GM19023 (cell line): ENCODE data around the gene ATP5PD.

Source experiments
- ATAC-seq: cut with Tn5 transposase; IDR thresholded peaks from one replicate; pipeline ENCODE4 v1.9.1; 2021; ENCODE audit warnings: mild to moderate bottlenecking, moderate library complexity; ENCODE audit not compliant: unreplicated experiment

Gene ATP5PD

DNA sequence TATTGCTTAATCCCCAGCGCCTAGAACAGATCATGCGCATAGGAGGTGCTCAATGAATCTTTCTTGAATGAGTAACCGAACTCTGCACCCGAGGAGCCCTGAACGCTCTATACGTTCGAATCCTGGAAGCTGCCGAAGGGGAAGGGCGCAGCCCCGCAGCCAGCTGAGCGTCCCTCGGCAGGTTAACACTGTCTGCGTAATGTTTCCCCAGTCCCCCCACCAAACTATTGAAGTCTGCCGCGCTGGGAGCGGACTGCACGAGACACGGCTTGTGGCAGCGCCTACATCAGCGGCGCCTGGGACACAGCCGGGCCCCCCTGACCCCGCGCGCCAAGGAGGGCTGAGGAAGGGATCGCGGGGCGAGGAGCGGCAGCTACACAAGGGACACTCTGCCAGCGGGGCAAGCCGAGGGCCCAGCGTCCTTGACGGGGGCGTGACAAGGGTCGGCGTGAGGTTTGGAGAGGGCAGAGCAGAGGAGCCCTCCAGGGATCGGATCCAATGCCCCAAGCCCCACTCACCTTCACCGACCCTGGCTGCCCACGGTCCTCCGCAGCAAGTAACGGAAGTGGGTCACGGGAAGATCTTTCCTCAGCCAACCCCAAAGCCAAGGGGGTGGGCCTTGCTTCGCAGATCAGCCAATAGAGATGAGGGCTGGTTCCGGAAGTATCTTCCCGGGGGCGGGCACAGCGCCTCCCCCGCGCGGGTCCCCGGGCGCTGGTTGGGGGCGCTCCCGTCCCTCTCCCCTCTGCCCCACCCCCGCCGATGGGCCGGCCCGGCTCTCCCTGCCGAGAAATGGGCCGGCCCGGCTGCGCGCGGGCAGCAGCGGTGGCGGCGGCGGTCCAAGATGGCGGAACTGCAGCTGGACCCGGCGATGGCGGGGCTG, at the start of gene ATP5PD, which contains the start of gene KCTD2:
Gene ATP5PD (minus strand): TSS at position 563 of the 883 bp plus-strand sequence. CDS start 4,319 bp downstream, outside the sequence.
Gene KCTD2 (plus strand): TSS at position 819 of the 883 bp plus-strand sequence. CDS start 26 bp downstream, at position 845.
- ATAC-seq: peak; percentile 91

DNA sequence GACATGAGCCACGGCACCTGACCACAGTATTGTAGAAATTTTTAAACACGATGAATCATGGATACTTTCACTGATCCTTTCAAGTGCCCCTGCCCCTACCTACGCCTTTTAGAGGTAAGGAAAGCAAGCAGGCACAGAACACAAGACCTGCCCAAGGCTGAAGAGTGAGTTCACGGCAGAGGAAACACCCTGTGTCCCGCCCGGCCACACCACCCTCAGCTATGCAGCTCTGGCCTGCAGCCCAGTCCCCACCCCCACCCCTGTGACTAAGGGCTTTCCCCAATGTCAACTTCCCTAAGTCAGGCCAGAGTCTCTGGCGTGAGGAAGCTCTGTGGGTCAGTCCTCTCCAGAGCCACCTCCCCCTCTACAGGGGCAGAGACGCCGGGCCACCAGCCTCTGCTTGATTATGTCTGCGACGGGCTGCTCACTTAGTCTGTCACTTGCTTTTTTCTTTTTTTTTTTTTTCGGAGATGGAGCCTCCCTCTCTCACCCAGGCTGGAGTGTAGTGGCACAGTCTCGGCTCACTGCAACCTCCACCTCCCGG, 49.4 kb upstream of the ATP5PD start:
- ATAC-seq: no peak

DNA sequence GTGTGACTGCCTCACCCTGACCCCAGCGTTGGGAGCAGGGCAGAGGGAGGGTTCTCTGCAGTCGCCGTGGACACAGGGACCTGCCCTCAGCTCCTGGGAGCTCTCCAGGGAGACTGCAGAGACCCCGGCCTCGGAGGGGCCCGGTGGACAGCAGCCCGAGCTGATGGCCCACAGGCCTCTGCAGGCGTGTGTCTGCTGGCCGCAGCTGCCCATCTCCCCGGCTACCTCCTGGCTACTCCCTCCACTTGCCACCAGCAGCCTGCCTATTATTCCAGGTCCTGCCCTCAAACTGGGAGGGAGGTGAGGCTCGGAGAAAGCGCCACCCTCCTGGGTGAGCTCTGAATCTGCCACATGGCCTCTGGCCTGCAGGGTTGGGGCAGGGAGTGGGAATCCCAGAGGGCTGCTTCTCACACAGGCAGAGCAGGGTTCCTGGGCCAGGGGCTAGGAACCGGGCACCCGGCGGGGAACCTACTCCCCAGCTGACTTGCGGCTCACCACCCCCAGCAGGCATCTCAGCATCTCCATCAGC, 48.2 kb upstream of the ATP5PD start:
- no peak for ATAC-seq

DNA sequence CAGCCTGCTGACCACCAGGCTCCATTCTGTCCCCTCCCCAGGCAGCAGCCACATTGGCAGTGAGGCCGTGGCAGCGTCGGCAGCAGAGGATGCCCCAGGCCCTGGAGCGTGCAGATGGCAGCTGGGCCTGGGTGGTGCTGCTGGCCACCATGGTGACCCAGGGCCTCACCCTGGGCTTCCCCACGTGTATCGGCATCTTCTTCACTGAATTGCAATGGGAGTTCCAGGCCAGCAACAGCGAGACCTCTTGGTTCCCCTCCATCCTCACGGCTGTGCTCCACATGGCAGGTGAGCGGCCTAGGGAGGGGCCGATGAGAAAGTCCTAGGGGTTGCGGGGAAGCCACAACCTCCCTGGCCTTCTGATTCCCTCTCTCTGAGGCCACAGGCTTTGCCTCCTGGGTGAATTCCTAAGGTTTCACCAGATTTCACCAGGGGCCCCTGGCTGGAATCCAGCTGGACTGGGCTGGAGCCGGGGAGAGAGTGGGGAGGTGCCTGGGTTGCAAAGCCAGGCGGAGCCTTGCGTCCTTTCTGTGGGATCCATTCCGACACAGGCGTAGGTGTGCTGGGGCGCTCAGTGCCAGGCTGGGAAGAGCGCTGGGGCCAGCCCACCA, 46.9 kb upstream of the ATP5PD start:
- ATAC-seq: no peak

DNA sequence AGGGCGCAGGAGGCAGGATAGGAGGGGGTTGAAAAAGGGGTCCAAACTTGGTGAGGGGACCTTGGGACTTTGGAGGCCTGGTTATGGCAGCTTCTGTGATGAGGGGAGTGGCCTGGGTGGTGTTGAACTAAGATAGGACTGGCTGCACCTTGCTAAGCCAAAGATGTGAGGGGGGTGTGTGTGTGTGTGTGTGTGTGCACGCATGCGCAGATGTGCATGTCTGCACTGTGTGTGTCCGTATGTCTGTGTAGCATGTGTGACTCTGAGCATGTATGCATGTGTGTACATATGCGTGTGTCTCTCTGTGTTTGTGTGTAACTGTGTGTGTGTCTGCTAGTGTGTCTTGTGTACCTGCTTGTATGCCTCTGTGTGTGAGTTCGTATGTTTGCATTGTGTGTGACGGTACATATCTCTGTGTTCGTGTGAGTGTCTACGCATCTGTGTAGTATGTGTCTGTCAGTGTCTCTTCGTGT, 45.1 kb upstream of the ATP5PD start:
- ATAC-seq: no peak

DNA sequence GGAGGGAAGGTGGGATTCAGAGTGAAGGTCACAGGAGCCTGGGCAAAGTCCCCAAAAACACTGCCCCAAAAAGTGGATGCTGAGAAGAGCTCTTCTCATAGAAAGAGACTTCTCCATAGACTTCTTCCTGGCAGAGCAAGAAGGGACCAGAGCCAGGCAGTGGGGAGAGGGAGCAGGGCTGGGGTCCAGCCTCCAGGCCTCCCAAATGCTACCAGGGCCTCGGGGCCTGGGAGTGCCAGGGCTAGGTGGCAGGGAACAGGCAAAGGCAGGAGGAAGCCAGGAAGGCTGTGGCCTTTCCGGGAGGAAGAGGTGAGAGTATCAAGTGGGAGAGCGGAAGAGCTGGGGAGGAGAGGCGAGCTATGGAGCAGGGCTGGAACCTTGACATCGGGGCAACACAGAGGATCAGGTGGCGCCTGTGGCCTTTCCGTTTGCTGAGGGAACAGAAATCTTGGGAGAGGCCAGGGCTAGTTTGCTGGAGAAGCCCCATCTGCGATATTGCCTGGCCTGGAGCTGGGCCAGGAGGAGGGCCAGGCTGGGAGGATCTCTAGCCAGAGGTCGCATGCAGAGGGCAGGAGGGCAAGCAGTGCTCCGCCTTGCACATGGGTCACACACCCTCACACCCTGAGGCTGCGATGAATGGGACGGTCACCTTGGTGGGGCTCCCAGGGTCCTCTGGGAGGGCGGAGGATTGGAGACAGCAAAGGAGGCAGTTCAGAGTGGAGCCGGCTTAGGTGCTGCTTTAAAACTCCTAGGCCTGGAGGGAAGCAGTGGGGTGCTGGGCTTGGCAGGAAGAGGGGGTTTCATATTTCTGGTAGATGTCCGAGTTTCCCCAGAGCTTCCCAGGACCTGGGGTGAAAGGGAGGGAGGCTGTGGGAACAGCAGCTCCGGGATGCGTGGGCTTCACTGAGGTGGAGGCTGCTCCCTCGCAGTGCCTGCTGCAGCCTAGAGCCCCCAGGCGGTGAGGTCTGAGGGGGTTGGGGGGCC, 44.4 kb upstream of the ATP5PD start:
- no peak for ATAC-seq

DNA sequence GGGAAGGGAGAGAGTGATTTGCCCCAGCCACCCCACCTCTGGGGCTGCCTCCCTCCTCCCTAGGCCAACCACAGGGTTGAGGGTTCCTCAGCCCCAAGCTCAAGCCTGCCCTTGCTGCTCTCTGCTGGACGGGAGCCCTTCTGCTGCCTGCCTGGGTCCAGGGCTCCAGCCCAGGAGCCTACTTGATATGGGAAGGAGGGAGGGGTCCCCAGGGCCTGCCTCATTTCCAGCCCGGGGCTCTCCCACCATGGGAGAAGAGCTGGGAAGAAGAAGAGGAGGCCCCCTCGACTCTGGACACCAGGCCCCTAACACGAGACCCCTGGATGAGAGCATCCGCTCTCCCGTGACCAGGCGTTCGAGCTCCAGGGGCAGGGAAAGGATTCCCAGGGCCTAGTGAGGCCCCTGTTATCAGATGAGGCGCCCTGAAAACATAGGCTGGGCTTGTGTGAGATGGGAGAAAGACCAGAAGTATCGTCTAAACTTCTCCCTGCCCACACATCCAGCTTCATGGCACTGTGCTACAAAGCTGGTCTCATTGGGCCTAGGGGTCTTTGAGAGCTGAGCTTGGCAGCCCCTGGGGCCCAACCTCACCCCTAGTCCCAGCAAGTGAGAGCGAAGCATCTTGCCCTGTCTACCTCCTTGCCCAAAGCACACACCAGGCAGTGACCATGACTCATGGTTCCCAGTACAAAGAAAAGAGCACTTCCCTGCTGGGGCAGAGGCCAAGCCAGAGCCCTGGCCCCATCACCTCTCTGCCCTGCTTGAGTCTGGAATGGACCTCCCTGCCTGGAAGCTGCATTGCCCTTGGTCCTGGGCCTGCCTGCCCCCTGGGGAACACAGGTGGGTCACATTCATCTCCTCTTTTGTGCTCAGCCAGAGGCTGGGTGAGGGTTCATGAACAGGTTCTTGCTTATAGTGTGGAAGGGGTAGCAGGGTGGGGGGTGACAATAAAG, 42.0 kb upstream of the ATP5PD start:
- no peak for ATAC-seq

DNA sequence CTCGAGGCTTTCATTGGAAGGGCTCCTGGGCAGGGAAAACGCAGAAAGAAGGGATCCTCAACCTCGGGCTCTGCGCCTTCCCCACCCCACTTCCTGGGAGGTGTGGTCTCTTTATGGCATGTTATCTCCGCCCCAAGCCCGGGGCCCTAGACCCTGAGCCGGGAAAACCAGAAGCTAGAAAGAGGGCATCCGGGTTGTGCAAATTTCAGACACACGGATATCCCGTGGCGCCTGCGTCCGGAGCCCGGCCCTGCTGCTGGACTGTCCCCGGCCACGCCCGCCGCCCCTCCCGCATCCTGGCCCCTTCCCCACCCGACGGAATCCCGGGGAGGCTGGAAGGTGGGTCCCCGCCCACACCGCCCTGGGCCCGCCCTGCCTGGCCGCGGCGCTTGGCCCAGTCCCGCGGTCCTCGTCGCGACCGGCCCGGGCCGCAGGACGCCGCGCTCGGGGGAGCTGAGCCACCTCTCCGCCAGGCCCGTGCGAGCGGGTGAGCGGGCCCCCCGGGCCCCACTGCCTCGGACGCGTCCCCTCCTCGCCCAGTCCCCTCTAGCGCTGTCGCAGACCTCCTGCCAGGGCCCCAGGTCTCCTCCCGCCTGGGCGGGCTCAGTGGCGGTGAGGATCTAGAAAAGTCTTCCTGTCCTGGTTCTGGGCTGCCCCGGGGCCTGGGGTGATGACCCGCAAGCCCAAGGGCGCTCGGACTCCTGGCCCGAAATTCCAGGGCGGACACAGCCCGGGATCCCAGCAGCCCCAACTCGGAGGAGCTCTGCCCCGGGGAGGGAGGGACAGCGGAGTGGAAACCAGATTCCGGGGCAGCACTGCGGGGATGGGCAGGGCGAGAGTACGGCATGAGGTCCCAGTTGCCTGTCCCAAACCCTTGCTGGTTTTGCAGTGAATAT, 41.0 kb upstream of the ATP5PD start, which contains the start of gene SLC16A5:
Gene SLC16A5 (plus strand): TSS at position 397 of the 896 bp plus-strand sequence. CDS start 5,683 bp downstream, outside the sequence.
- ATAC-seq: peak; percentile 62

DNA sequence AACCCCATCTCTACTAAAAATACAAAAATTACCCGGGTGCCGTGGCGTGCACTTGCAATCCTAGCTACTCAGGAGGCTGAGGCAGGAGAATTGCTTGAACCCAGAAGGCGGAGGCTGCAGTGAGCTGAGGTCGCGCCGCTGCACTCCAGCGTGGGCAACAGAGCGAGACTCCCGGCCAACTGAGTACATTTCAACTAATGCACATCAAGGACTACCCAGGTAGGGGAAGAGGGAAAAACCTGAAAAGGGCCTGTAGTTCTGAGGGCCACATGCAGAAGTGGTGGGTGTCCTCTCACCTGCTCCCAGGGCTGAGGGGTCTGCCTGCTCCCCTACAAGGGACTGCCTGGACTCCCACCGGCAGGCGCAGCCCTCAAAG, 40.4 kb upstream of the ATP5PD start:
- no peak for ATAC-seq

DNA sequence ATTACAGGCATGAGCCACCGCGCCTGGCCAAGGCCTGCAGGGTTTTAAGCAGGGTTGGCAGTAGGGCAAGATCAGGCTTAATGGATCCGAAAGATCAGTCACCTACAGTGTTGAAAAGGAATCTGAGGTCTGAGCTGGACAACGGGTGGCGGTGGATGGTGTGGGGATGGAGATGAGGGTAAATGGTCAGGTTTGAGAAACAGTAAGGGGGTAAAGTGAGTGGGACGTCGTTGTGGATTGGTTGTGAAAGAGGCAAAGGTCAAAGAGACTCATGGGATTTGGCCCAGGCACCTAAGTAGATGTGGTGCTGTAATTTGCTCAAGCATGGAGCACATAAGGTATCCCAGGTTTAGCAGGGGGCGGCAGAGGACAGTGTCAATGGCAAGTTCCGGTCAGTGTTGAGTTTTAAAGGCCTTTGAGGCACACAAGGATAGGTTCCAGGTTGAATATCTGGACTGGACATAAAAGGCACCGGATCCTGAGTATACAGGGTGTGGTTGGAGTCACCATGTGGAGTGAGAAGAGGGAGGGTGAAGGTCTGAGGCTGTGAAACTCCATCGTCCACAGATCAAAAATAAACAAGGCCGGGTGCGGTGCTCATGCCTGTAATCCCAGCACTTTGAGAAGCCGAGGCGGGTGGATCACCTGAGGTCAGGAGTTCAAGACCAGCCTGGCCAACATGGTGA, 39.9 kb upstream of the ATP5PD start:
- no peak for ATAC-seq

DNA sequence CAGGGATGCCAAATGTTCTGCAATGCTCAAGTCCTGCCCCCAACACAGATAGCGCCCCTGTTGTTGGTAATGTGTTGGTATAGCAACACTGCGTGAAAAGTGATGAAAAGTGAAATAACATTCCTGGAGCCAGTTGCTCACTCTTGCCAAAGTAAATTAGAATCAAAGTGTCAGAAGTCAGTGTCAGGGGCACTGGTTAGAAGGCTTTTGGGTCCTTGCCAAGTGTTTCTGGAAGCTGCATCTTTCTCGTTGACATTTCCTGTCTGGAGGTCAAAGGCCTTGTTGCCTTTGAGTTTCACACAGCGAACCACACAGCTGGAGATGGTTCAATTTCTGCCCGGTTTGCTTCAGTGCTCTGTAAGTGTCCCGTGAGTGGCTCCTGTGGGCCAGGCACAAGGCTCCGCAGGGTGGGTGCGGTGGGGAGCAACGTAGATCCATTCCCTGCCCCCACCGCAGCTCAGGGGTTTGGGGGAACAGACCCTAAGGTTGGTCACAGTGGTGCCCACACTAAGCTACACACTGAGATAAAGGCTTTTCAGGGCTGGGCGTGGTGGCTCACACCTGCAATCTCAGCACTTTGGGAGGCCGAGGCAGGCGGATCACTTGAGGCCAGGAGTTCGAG, 37.4 kb upstream of the ATP5PD start:
- ATAC-seq: no peak

DNA sequence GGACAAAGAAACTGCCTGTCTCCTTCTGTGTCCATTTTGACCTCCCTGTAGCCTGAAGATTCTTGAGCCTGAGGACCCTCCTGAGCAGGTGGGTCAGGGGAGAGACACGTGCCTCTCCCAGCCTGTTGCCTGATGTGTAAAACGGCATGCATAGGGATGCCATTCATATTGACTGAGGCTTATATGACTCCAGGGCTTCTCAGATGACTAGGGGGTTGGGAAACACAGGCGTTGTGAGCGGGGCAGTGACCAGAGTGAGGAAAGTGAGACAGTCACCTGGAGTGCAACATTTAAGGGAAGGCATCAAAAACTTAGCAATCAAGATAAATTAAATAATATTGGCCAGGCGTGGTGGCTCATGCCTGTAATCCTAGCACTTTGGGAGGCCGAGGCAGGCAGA, 35.9 kb upstream of the ATP5PD start:
- no peak for ATAC-seq

DNA sequence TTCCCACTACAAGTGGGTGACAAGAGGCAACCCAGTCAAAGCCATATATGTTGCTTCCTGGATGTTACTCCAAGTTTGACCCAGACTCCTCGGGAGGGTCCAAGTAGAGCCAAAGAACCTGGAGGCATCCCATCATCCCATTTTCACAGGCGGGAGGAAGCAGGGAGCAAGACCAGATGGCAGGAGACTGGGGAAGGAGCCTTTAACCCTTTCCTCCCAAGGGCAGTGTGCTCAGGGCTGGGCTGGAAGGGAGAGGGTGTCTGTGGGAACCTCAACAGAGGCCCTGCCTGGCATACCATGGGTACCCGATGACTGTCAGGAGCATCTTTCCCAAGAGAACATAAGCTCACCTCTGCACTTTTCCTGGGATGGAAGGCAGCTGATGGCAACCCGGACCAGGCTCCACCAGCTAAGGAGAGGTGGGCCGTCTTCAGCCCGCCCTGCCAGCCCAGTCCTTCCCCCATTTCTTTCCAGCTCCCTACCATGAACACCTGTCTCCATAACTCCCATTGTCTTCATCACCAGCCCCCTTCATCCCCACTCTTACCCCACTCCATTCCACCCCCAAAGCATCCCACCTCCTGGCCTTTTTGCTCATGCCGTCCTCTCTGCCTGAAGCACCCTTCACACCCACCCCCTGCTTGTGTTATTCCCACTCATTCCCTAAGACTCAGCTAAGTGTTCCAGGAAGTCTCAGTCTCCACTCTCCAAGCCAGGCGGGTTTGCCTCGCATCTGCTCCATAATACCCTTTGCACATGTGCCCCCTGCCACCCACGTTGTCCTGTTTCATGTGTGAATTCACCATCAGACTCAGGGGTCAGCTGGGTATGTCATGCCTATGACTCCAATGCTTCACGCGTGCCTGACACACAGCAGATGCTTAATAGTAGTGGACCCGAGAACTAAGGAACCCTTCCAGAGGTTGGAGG, 35.1 kb upstream of the ATP5PD start:
- no peak for ATAC-seq

DNA sequence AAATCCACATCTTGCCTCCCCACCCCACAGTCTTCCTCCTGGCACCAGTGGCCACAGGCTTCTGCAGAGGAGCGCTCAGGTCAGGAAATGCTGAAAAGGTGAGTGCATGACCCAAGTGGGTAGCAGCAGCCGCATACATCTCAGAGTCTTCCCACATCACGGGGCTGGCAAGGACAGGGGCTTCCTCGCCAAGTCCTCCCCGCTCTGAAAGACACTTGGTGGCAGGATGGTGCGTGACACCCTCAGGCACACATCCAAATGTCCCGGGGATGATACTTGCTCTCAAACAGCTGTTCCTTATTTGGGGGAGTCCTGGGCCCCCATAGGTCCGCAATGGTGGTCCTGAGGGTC, 32.2 kb upstream of the ATP5PD start:
- ATAC-seq: no peak

DNA sequence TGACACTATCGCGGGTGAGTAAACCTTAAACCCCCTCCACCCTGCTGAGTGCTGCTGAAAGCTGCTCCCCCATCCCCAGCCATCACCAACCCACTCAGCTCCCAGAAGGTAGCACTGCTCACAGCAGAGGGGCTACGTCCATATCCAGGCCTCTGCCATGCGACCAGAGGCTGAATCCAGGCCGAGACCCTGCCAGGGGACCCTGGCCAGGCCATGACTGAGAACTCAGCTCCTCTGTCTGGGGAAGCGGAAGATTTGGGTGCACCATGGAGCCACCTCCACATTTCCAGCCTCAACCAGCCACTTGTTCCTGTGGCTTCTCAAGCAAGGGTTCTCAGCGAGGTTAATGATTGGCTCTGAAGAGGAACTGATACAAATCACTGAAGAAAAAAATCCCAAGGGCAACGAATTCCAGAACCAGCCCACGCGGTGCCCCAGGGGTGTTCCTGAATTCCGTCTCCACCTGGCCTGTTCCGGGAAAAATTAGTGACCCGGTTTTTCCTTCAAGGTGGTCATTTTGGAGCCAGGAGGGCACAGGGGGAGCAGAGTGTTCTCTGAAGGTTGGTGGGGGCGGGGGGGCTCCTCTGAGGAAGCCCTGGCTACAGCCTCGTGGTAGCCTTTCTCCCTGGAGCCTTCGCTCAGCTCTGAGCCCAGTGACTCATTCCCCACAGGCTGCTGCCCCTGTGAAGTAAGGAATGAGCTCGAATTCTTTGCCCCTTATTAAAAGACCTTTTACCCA, 31.7 kb upstream of the ATP5PD start:
- peak; percentile 35 for ATAC-seq
